Upper lobe of right lung (tissue), 1 donor: ENCODE data around the gene RBM28. TPM values are rescaled to one million over a fixed set of nuclear protein-coding genes. Genes with fewer than 3 reads are reported as not detected.
A peak's percentile ranks its signal among the peaks of the same experiment; 100 is the strongest.

Source experiments
- ATAC-seq: fragments of 200-7000 bp; cut with Tn5 transposase; one replicate; pipeline ENCODE4 v1.9.1; 2020; ENCODE audit warnings: mild to moderate bottlenecking, moderate library complexity
- DNase-seq: peaks from one replicate; pipeline ENCODE4 v3.0.0-alpha.2; 2020
- H3K27ac ChIP-seq: fragments of 200-600 bp; one replicate; pipeline ENCODE4 v1.8.0; 2022
- H3K27me3 ChIP-seq: fragments of 200-600 bp; one replicate; pipeline ENCODE4 v1.8.0; 2022; ENCODE audit warnings: mild to moderate bottlenecking
- H3K36me3 ChIP-seq: fragments of 200-600 bp; one replicate; pipeline ENCODE4 v1.8.0; 2022
- H3K4me1 ChIP-seq: fragments of 200-600 bp; one replicate; pipeline ENCODE4 v1.8.0; 2022
- H3K4me3 ChIP-seq: fragments of 200-600 bp; one replicate; pipeline ENCODE4 v1.8.0; 2022; ENCODE audit warnings: mild to moderate bottlenecking
- H3K9me3 ChIP-seq: fragments of 200-600 bp; one replicate; pipeline ENCODE4 v1.8.0; 2022
- intact Hi-C: fragments of 100-400 bp; cut with DNase I; formaldehyde crosslinking; loops from one replicate; pipeline ENCODE4 v1.11.0; 2022
- total RNA-seq: library from RNA; stranded (reverse); fragmentation: NEBNext Ultra II Directional; extraction: Animal tissue kit (Norgen Biotek cat#: 25700); gene quantifications from one replicate; pipeline ENCODE4 v1.2.1, GENCODE V29; 2021
- TF ChIP-seq, protein P1 (sequence below): fragments of 200-600 bp; IDR thresholded peaks from one replicate; pipeline ENCODE4 v1.8.0; 2022; ENCODE audit warnings: antibody characterized with exemption
- donor health status: DM: no; HTN: yes; CAD: no; lungs with severe emphysema.

RBM28 gene
- total RNA-seq, 1 donor from 2014 or later, result 28.3 TPM

DNA sequence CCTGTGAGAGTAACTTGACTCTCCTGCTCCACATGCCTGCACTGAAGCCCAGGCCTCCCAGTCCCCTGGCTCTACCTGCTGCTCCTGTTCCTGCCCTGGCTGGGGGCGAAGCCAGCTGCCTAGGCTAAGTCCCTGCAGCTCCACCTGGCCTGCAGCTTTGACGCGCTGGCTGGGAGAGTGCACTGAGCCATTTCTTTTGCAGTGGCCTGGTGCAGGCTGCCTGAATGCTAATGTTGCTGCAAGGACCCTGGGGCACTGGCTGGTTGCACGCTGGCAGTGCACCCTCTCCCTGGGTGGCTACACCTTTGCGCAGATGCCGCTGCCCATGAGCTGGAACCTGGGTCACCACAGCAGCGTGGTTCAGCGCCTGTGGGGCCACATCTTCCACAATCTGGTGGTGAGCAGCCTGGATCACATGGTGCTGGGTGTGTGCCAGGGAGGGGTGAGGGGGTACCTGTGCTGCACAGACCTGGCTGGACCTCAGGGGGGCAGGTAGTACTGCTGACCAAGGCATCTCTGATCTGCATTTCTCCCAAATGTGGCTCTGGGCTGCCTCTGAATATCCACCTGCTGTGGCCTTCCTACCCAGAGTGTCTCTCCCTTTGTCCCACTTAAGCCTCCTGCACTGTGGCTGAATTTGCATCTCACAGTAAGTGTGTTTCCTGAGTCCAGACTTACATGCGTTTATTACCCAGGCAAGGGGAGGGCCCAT, 46.1 kb upstream of the RBM28 start:
- Histone ChIP-seq H3K27ac (no peak overlapping the region), H3K4me3 (no peak overlapping the region), H3K4me1 (no peaks in the 10 kb centered on the region), H3K9me3 (no peaks in the 10 kb centered on the region), H3K36me3 (peaks cover 19% of the 10 kb centered on the region), H3K27me3 (peaks cover 9% of the 10 kb centered on the region)
- intact Hi-C loops, result no loop called here
- DNase-seq (no peak), ATAC-seq (no peak)
- TF ChIP-seq, protein P1, sequence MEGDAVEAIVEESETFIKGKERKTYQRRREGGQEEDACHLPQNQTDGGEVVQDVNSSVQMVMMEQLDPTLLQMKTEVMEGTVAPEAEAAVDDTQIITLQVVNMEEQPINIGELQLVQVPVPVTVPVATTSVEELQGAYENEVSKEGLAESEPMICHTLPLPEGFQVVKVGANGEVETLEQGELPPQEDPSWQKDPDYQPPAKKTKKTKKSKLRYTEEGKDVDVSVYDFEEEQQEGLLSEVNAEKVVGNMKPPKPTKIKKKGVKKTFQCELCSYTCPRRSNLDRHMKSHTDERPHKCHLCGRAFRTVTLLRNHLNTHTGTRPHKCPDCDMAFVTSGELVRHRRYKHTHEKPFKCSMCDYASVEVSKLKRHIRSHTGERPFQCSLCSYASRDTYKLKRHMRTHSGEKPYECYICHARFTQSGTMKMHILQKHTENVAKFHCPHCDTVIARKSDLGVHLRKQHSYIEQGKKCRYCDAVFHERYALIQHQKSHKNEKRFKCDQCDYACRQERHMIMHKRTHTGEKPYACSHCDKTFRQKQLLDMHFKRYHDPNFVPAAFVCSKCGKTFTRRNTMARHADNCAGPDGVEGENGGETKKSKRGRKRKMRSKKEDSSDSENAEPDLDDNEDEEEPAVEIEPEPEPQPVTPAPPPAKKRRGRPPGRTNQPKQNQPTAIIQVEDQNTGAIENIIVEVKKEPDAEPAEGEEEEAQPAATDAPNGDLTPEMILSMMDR, result no peak

DNA sequence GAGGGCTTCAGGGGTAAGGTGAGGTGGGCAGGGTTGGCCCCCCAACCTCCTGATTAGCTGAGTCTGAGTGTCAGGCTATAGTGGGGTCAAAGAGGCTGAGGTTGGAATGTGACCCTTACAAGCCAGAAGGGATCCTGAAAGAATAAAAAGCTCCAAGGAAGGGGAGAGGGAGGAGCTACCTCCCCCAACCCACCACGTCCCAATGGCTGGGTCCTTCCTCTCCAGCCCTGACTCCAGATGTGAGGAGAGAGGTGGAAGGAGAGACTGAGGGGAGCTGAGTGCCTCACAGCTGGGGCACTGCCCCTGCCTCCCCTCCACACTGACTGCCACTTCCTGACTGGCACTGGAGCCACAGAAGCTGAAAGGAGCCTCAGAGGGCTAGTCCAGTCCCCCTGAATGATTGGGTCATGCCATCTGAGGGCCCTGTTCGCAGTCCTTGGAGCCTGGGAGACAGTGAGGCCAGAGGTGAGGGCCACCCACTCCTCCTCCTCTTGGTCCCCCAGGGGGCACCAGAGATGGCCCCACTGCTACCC, 45.4 kb upstream of the RBM28 start:
- TF ChIP-seq, protein P1, result no peak
- ATAC-seq, result no peak
- intact Hi-C loops, result no loop called here
- no peak overlapping the region for H3K27ac ChIP-seq
- H3K4me3 ChIP-seq, result no peak overlapping the region
- peaks cover 13% of the 10 kb centered on the region for H3K36me3 ChIP-seq
- peaks cover 9% of the 10 kb centered on the region for H3K27me3 ChIP-seq
- no peak for DNase-seq
- no peaks in the 10 kb centered on the region for H3K4me1 ChIP-seq
- H3K9me3 ChIP-seq, result no peaks in the 10 kb centered on the region

DNA sequence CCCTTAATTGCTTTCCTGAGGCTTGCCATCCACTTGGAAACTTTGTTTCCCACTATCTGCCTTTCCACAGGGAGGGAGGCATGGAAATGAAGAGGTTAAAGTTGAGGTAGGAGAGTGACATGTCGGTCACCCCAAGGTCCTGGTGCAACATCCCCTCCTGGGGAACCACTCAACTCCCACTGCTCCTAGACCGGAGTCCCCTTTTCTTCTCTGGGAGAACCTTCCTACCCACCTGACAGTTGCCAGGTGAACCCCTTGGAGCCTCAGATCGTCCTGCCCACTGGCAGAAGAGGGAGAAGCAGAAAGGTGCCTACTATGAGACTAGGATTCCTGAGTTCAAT, 44.4 kb upstream of the RBM28 start:
- ATAC-seq (no peak), DNase-seq (no peak)
- H3K9me3 ChIP-seq, result no peaks in the 10 kb centered on the region
- peaks cover 5% of the 10 kb centered on the region for H3K36me3 ChIP-seq
- no peaks in the 10 kb centered on the region for H3K4me1 ChIP-seq
- H3K27me3 ChIP-seq, result peaks cover 9% of the 10 kb centered on the region
- H3K4me3 ChIP-seq, result no peak overlapping the region
- H3K27ac ChIP-seq, result no peak overlapping the region
- TF ChIP-seq, protein P1, result no peak
- intact Hi-C loops, result no loop called here

DNA sequence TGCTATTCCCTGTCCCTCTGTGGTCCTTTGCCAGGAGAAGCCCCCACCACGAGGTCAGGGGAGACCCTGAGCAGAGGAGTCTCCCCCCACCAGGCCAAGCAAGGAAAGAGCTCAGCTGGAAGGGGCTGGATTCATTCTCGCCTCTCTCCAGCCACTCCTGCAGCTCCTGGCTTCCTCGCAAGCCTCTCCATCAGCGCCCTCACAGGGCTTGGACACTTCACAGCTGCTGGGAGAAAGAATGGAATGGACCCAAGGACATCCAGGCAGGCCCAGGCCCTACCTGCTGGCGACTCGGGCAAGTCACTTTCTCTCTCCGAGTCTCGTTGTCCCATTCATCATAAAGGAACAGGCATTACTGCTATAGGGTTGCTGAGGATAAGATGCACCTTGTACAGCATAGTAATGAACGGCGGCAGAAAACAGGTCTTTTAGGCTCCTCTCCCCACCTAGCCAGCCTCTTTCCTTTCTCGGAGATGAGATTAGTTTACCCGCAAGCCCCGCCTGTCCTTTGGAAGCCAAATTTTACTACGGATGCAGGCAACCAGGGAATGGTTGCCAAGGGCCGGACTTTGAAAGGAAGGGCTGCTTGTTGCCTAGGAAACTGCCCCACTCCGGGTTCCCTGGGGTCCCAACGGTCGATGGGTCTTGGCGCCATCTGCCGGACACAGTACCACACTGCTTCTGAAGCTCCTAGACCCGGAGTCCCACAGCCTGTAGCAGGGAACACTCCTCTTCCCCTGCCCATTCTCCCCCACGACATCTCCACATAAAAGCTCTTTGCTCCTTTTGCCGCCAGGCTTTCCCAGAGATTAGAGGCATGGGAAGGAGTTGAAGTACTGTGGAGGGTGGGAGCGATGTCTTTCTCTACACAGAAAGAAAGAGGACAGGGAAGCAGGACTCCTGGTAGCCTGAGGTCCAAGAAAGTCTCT, 43.8 kb upstream of the RBM28 start:
- DNase-seq (no peak), ATAC-seq (peak; percentile 88)
- H3K27me3 ChIP-seq, result peaks cover 9% of the 10 kb centered on the region
- TF ChIP-seq, protein P1, result peak; percentile 84
- no peak overlapping the region for H3K27ac ChIP-seq
- H3K36me3 ChIP-seq, result no peaks in the 10 kb centered on the region
- no peak overlapping the region for H3K4me3 ChIP-seq
- no peaks in the 10 kb centered on the region for H3K9me3 ChIP-seq
- intact Hi-C loops, result no loop called here
- H3K4me1 ChIP-seq, result no peaks in the 10 kb centered on the region

DNA sequence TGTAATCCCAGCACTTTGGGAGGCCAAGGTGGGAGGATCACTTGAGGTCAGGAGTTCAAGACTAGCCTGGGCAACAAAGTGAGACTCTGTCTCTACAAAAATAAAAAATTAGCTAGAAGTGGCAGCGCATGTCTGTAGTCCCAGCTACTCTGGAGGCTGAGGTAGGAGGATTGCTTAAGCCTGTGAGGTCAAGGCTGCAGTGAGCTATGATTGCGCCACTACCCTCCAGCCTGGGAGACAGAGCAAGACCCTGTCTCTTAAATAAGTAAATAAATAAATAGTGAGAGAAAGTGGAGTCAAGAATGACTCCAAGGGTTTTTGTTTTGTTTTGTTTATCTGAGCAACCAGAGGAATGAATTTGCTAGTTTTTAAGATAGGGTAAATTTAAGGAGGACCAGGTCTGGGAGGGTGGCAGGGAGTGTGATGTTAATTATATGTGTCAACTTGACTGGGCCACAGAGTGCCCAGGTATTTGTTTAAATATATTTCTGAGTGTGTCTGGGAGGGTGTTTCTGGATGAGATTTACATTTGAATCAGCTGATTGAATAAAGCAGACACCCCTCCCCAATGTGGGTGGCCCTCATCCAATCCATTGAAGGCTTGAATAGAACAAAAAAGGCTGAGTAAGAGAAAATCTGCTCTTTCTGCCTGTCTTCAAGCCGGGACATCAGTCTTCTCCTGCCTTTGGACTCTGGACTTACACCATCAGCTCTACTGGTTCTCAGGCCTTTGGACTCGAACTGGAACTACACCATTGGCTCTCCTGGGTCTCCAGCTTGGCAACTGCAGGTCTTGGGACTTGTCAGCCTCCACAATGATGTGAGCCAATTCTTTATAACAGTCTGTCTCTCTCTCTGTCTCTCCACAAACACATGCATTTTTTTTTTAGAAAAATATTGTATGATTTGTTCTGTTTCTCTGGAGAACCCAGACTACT, 42.5 kb upstream of the RBM28 start:
- Histone ChIP-seq H3K4me1 (no peaks in the 10 kb centered on the region), H3K36me3 (no peaks in the 10 kb centered on the region), H3K27ac (no peak overlapping the region), H3K4me3 (no peak overlapping the region), H3K27me3 (peaks cover 9% of the 10 kb centered on the region), H3K9me3 (no peaks in the 10 kb centered on the region)
- DNase-seq (no peak), ATAC-seq (no peak)
- intact Hi-C loops, result no loop called here
- TF ChIP-seq, protein P1, result no peak
